Neuronal stem cell (in vitro differentiated cells): ENCODE data around the gene DMD.

Experiments used
- DNase-seq: peaks from one replicate; pipeline ENCODE4 v3.0.0-alpha.2; 2013; ENCODE audit warnings: low spot score
- H2AFZ ChIP-seq: one replicate; pipeline ENCODE4 v1.6.1; 2013; ENCODE audit warnings: mild to moderate bottlenecking, low read length, inconsistent platforms
- H2AK5ac ChIP-seq: 2 replicates; pipeline ENCODE4 v1.6.1; 2013; ENCODE audit warnings: low read depth, mild to moderate bottlenecking, inconsistent platforms, low read length, moderate library complexity, mixed read lengths
- H2BK120ac ChIP-seq: 2 replicates; pipeline ENCODE4 v1.6.1; 2013; ENCODE audit warnings: low read depth, mild to moderate bottlenecking, inconsistent platforms, low read length, moderate library complexity, mixed read lengths
- H2BK12ac ChIP-seq: one replicate; pipeline ENCODE4 v1.6.1; 2013; ENCODE audit warnings: low read length, inconsistent platforms
- H2BK15ac ChIP-seq: 2 replicates; pipeline ENCODE4 v1.6.1; 2013; ENCODE audit warnings: mild to moderate bottlenecking, low read length, inconsistent platforms, mixed read lengths
- H2BK5ac ChIP-seq: one replicate; pipeline ENCODE4 v1.6.1; 2013; ENCODE audit warnings: inconsistent platforms, mild to moderate bottlenecking, low read length, moderate library complexity
- H3K14ac ChIP-seq: one replicate; pipeline ENCODE4 v1.6.1; 2013; ENCODE audit warnings: low read length, inconsistent platforms
- H3K18ac ChIP-seq: 2 replicates; pipeline ENCODE4 v1.6.1; 2013; ENCODE audit warnings: low read length, inconsistent platforms
- H3K23ac ChIP-seq: 2 replicates; pipeline ENCODE4 v1.6.1; 2013; ENCODE audit warnings: low read depth, mild to moderate bottlenecking, mixed read lengths, low read length, inconsistent platforms; ENCODE audit not compliant: poor library complexity
- H3K27ac ChIP-seq: replicated peaks from 3 replicates; pipeline ENCODE4 v1.5.1; 2013; ENCODE audit warnings: low read length, inconsistent platforms
- H3K27me3 ChIP-seq, 3 experiments: 2 replicates each; pipeline ENCODE4 v1.6.1; 2013; ENCODE audit warnings: low read length in 3 of 3, mild to moderate bottlenecking in 2 of 3, inconsistent platforms in 1 of 3, low read depth in 1 of 3, mixed read lengths in 1 of 3, moderate library complexity in 1 of 3; ENCODE audit not compliant: control insufficient read depth in 3 of 3, insufficient read depth in 3 of 3
- H3K36me3 ChIP-seq, 2 donors: replicated peaks in 1 of 2; 2 replicates each; pipeline ENCODE4 v1.6.1; 2013; ENCODE audit warnings: low read length in 2 of 2; ENCODE audit not compliant: control insufficient read depth in 2 of 2, insufficient read depth in 2 of 2
- H3K4ac ChIP-seq: 2 replicates; pipeline ENCODE4 v1.6.1; 2013; ENCODE audit warnings: inconsistent platforms, mild to moderate bottlenecking, low read length, moderate library complexity
- H3K4me1 ChIP-seq, 2 donors: 1 replicate in 1 of 2; 2 replicates in 1 of 2; pipeline ENCODE4 v1.6.1; 2013; ENCODE audit warnings: low read length in 2 of 2, low read depth in 1 of 2; ENCODE audit not compliant: control insufficient read depth in 2 of 2, insufficient read depth in 1 of 2
- H3K4me2 ChIP-seq: one replicate; pipeline ENCODE4 v1.6.1; 2013; ENCODE audit warnings: mild to moderate bottlenecking, low read length, inconsistent platforms; ENCODE audit not compliant: insufficient read depth, poor library complexity, severe bottlenecking
- H3K4me3 ChIP-seq, 2 donors: 2 replicates each; pipeline ENCODE4 v1.5.1; 2013; ENCODE audit warnings: low read length in 2 of 2, mild to moderate bottlenecking in 2 of 2, inconsistent platforms in 1 of 2, moderate library complexity in 1 of 2
- H3K79me1 ChIP-seq: one replicate; pipeline ENCODE4 v1.6.1; 2013; ENCODE audit warnings: low read depth, mild to moderate bottlenecking, inconsistent platforms, low read length, moderate library complexity
- H3K9ac ChIP-seq: one replicate; pipeline ENCODE4 v1.6.1; 2013; ENCODE audit warnings: mild to moderate bottlenecking, low read depth, low read length, inconsistent platforms; ENCODE audit not compliant: poor library complexity
- H3K9me3 ChIP-seq, 2 donors: replicated peaks in 1 of 2; 2 replicates each; pipeline versions ENCODE3 to v1.6.1; 2013; ENCODE audit warnings: low read length in 2 of 2, mild to moderate bottlenecking in 2 of 2, inconsistent platforms in 1 of 2, low read depth in 1 of 2, mixed read lengths in 1 of 2, moderate library complexity in 1 of 2; ENCODE audit not compliant: control insufficient read depth in 2 of 2, insufficient read depth in 1 of 2
- H4K8ac ChIP-seq: one replicate; pipeline ENCODE4 v1.6.1; 2013; ENCODE audit warnings: low read depth, mild to moderate bottlenecking, inconsistent platforms, low read length, moderate library complexity
- H4K91ac ChIP-seq: one replicate; pipeline ENCODE4 v1.6.1; 2013; ENCODE audit warnings: low read length, low read depth, mild to moderate bottlenecking, inconsistent platforms; ENCODE audit not compliant: poor library complexity
- WGBS, 2 donors: extraction: QIAGEN DNeasy Blood & Tissue Kit; methylation state at CpG; one replicate each; pipeline ENCODE4 v1.1.7; 2013; ENCODE audit warnings: missing lambda C conversion rate in 2 of 2, mixed read lengths in 1 of 2; ENCODE audit not compliant: insufficient read length in 2 of 2, insufficient replicate concordance in 1 of 2; ENCODE audit errors: extremely low coverage in 2 of 2; 5-methylcytosine and 5-hydroxymethylcytosine counted together

The DMD gene

DNA sequence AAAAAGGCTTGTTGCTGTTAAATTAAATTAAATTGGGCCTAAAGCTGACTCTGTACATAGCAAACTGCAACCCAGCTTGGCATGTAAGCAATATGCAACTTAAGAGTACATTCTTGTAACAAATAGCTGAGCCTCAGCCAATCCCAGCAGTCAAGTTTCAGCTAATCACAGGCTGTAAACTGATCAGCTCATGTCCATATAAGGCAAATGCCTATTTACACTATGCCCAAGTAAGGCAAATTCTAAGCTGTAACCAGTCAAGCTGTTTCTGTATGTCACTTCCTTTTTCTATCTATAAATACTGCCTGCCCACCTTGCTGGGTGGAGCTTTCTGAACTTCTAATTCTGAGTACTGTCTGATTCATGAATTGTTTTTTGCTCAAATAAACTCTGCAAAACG lies 1710.4 kb downstream of the DMD start:
- no peak overlapping the region for H3K4me2 ChIP-seq
- no peaks in the 10 kb centered on the region for H3K9me3 ChIP-seq
- no peak overlapping the region for H3K9ac ChIP-seq
- H3K23ac ChIP-seq: no peak overlapping the region
- no peak overlapping the region for H3K4ac ChIP-seq
- no peaks in the 10 kb centered on the region for H3K36me3 ChIP-seq
- H3K4me3 ChIP-seq: no peak overlapping the region
- no peak overlapping the region for H3K14ac ChIP-seq
- no peak overlapping the region for H4K8ac ChIP-seq
- H2BK5ac ChIP-seq: no peak overlapping the region
- H3K18ac ChIP-seq: no peak overlapping the region
- no peak overlapping the region for H3K27ac ChIP-seq
- H3K79me1 ChIP-seq: no peaks in the 10 kb centered on the region
- H4K91ac ChIP-seq: no peak overlapping the region
- H3K4me1 ChIP-seq: peaks cover 1 to 2% of the 10 kb centered on the region in 2 donors
- H2AFZ ChIP-seq: no peak overlapping the region
- no CpG with 5 or more reads among the region's 1 CpG for WGBS, 2 donors
- no peak overlapping the region for H2AK5ac ChIP-seq
- H3K27me3 ChIP-seq: no peaks in the 10 kb centered on the region
- H2BK120ac ChIP-seq: no peak overlapping the region
- DNase-seq: no peak
- no peak overlapping the region for H2BK15ac ChIP-seq
- H2BK12ac ChIP-seq: no peak overlapping the region

DNA sequence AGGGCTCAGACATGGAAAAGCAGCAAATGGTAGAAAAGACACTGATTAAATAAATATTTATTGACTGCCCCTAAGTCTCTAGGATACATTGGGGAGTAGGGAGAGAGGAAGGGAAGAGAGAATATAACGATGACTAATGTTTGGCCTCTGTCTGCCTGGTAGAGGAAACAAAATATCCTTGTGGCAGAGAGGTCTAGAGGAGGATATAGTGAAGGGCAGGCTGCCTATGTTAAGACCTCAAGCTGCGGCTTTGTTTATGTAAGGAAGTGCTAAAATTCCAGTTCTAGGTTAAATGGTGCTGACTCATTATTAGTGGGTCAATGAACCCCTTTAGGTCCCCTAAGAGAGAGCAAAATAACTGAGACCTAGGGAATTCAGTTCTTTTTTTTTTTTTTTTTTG lies 1712.2 kb downstream of the DMD start:
- Histone ChIP-seq H2AFZ (no peak overlapping the region), H3K9me3 (no peaks in the 10 kb centered on the region), H3K23ac (no peak overlapping the region), H2BK15ac (no peak overlapping the region), H3K79me1 (no peaks in the 10 kb centered on the region), H3K4me2 (no peak overlapping the region), H3K27me3 (no peaks in the 10 kb centered on the region), H2BK12ac (no peak overlapping the region), H3K14ac (no peak overlapping the region), H3K9ac (no peak overlapping the region), H3K27ac (no peak overlapping the region), H3K4me3 (no peak overlapping the region), H4K91ac (no peak overlapping the region), H3K4ac (no peak overlapping the region), H3K36me3 (no peaks in the 10 kb centered on the region), H2AK5ac (no peak overlapping the region), H2BK5ac (no peak overlapping the region), H2BK120ac (no peak overlapping the region), H3K4me1 (peaks cover 1 to 2% of the 10 kb centered on the region in 2 donors), H3K18ac (no peak overlapping the region), H4K8ac (no peak overlapping the region)
- no peak for DNase-seq
- no CpG with 5 or more reads among the region's 2 CpGs for WGBS, 2 donors

GRCh38 chrX:31497086-31497485 lies 1714.3 kb downstream of the DMD start:
- peaks cover 1 to 2% of the 10 kb centered on the region in 2 donors for H3K4me1 ChIP-seq
- no CpG with 5 or more reads among the region's 3 CpGs for WGBS, 2 donors
- H3K4me3 ChIP-seq: no peak overlapping the region
- H4K91ac ChIP-seq: no peak overlapping the region
- no peak overlapping the region for H3K23ac ChIP-seq
- H2AK5ac ChIP-seq: no peak overlapping the region
- no peak overlapping the region for H3K9ac ChIP-seq
- H3K4me2 ChIP-seq: no peak overlapping the region
- no peak overlapping the region for H2AFZ ChIP-seq
- no peak overlapping the region for H3K18ac ChIP-seq
- no peak for DNase-seq
- H3K79me1 ChIP-seq: no peaks in the 10 kb centered on the region
- H4K8ac ChIP-seq: no peak overlapping the region
- no peaks in the 10 kb centered on the region for H3K36me3 ChIP-seq
- H2BK5ac ChIP-seq: no peak overlapping the region
- no peak overlapping the region for H3K27ac ChIP-seq
- H3K9me3 ChIP-seq: no peaks in the 10 kb centered on the region
- H2BK15ac ChIP-seq: no peak overlapping the region
- H2BK120ac ChIP-seq: no peak overlapping the region
- no peaks in the 10 kb centered on the region for H3K27me3 ChIP-seq
- no peak overlapping the region for H3K14ac ChIP-seq
- no peak overlapping the region for H3K4ac ChIP-seq
- H2BK12ac ChIP-seq: no peak overlapping the region

- Histone ChIP-seq H3K14ac (no peak overlapping the region), H2AK5ac (no peak overlapping the region), H2AFZ (no peak overlapping the region), H3K9me3 (no peaks in the 10 kb centered on the region), H2BK120ac (no peak overlapping the region), H3K18ac (no peak overlapping the region), H3K9ac (no peak overlapping the region), H2BK12ac (no peak overlapping the region), H3K4me2 (no peak overlapping the region), H3K27ac (no peak overlapping the region), H4K91ac (no peak overlapping the region), H2BK15ac (no peak overlapping the region), H3K79me1 (no peaks in the 10 kb centered on the region), H3K36me3 (no peaks in the 10 kb centered on the region), H3K27me3 (peaks cover 0 to 2% (median 0%) of the 10 kb centered on the region in 3 experiments), H2BK5ac (no peak overlapping the region), H3K4me1 (no peaks in the 10 kb centered on the region), H4K8ac (no peak overlapping the region), H3K4me3 (no peak overlapping the region), H3K4ac (no peak overlapping the region), H3K23ac (no peak overlapping the region)
- no CpG with 5 or more reads among the region's 3 CpGs for WGBS, 2 donors
- no peak for DNase-seq
These were observed 1723.4 kb downstream of the DMD start for GRCh38 chrX:31487951-31488350.
